C4-2B (cell line): ENCODE results near the gene SUCO.

ENCODE experiments used
- CTCF ChIP-seq: fragments of 450-650 bp; conservative IDR thresholded peaks from 2 replicates; pipeline ENCODE4 v1.5.1; 2017; ENCODE audit warnings: mild to moderate bottlenecking
- ZFX ChIP-seq: fragments of 450-650 bp; IDR thresholded peaks from 2 replicates; pipeline ENCODE4 v1.6.1; 2017

DNA sequence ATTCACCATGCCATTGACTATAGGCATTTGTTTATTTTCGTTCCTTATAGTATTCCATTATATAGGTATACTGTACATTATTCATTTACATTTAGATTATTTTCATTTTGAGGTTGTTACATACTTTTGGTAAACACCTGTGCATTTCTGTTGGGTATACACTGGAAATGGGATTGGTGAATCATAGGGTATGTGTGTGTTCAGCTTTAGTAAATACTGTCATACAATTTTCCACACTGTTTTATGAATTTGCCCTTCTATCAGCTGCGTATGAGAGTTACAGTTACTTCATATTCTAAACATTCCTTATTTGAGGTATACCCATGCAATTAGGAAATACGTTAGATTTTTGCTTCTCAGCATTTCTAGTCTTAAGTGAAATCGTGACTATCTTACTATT, 70.9 kb downstream of the SUCO start:
- no peak for TF ChIP-seq CTCF
- no peak for TF ChIP-seq ZFX
